GM19035 (cell line): ENCODE results near the gene STAT6.
"Not testable (repeated sequence)": the region's sequence is repeated elsewhere in the genome, so short reads cannot be mapped to it uniquely, and the experiment has no call there.

Source experiments
- ATAC-seq: cut with Tn5 transposase; IDR thresholded peaks from one replicate; pipeline ENCODE4 v1.9.1; 2021; ENCODE audit not compliant: unreplicated experiment

Gene STAT6

GRCh38 chr12:57055824-57056223, 55.3 kb downstream of the STAT6 start:
- no peak for ATAC-seq

- not testable (repeated sequence) for ATAC-seq
These were observed 57.3 kb downstream of the STAT6 start for GRCh38 chr12:57053901-57054300.

GRCh38 chr12:57053146-57053545, 58.0 kb downstream of the STAT6 start:
- not testable (repeated sequence) for ATAC-seq

GRCh38 chr12:57051011-57051410, 60.2 kb downstream of the STAT6 start:
- ATAC-seq, result no peak

GRCh38 chr12:57049890-57050289, 61.3 kb downstream of the STAT6 start, which contains the start of gene MYO1A:
Gene MYO1A (minus strand): TSS chr12:57050129. CDS start chr12:57048323, 1,806 bp downstream.
- ATAC-seq, result no peak

DNA sequence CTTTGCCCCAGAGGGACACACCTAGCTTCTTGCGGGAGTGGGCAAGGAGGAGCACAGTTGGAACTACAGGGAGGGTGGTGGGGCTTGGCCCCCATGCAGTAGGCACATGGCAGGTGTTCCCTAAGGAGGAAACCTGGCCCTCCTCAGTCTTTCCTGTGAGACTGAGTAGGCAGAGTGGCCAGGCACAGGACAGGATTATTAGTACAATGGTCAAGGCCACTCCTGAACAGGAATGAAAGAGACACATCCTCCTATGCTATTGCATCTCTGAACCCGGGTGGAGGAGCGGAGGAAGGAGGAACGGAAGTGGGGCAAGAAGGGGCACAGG, 62.1 kb downstream of the STAT6 start:
- no peak for ATAC-seq

DNA sequence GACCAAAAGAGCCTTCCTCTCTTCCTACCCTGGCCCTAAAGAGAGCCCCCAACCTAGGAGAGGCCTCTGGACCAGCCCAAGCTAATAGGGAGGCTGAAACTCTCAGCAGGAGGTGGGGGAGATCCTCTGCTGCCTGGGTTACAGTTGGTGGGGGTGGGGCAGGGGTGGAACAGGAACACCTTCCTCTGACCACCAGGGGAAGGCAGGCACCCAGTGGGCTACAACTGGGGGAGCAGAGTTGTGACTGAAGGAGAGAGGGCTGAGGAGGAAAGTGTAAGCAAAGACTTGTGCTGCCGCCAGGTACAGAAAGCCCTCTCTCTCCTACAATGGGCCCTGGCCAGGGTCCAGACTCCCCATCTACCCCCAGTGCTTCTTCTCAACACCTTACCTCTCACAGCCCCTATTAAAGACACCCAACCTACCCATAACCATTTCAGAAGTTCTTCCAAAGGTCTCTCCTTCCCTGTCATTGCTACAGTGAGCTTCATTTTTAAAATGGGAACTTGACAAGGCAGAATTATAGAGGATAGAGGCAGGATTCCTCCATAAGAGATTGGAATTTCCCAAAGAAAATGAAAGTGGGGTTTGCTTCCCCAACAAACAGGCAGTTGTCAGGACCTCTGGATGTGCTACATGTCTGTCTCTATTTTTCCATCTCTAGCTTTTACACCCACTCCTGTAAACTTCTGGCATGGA, 62.6 kb downstream of the STAT6 start:
- no peak for ATAC-seq

DNA sequence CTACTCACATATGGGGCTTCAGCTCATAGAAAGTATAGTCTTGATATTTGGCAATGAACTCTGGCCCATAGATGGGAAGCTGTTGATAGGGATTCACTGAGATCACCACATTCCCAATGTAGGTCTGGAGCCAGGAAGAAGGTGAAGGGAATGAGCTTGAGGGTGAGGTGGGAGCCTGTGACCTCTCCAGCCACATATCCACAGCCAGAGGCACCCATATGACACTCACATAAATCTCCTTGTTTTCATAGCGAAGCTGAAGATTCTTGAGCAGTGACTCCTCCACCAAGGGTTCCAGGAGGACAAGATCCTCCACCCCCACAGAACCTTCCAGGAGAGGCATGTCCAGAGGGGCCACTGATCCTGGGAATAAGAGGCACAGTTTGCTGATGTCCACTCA, 63.2 kb downstream of the STAT6 start:
- no peak for ATAC-seq

DNA sequence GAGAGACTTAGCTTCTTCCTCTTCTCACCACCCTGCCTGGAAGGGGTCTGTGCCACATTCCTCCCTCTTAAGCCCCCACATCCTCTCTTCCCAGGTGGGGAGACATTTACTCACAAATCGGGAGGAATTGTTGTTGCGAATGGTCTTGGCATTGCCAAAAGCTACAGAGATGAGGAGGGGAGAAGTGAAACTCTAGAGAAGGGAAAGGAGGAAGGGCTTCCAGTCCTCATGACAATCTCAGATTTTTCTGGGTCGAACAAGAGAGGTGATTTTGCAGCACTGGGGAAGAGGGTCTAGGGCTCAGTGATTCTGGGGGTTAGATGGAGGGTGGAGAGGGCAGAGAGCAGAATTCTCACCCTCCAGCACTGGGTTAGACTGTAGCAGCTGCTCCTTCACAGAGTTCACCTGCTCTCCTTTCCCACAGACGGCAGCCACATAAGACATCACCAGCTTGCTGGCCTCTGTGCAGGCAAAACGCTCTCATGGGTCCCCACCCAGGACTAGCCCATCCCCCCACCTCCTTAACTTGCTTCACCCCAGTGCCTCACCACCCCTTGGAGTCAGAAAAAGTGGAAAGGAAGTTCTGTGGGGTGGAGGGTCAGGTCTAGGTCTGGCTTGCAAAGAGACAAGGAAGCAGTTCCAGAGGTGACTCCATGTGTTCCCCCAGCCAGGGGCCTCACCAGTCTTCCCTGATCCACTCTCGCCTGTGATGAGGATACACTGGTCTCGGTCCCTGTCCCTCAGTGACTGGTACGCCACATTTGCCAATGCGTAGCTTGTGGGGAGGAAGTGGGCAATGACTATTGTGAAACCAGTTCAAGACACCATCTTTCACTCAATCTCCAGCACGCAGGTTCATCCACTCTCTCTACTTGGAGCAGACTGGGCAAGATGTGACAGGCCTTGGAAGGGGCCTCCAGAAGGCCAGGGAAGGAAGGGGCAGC, 63.9 kb downstream of the STAT6 start:
- ATAC-seq, result no peak

DNA sequence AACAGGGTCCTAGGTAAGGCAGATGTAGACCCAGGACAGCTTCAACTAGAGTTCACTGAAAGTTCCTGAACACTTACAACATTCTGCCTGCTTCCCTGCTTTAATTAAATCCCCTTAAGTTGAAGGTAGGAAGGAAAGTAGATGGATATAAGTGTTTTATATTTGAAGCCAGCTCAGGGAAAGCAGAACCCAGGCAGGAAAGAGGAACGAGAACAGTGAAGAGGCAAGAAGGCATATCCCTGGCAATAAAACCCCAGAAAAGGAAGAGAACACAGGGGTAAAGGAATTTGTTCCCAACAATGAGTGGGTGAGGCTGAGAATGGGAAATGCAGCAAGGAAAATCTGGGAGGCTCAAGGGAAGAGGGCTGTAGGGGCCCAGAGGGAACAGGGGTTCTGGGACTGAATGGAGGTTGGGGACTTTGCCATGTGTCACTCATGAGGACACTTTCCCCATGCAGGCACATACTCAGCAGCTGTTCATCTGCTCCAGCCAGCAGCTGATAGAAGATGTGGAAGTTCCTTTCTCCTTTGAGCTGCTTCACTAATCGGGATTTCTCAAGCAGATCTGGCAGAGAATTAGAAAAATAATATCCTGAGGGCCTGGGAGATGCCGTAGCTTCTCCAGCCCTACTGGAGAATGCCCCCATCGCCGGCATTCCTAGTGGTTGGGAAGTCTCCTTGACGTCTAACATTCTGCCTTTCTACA, 64.9 kb downstream of the STAT6 start:
- no peak for ATAC-seq
